ENCODE data around the gene SMIM29.
A peak's percentile ranks its signal among the peaks of the same experiment; 100 is the strongest.

SMIM29 gene

DNA sequence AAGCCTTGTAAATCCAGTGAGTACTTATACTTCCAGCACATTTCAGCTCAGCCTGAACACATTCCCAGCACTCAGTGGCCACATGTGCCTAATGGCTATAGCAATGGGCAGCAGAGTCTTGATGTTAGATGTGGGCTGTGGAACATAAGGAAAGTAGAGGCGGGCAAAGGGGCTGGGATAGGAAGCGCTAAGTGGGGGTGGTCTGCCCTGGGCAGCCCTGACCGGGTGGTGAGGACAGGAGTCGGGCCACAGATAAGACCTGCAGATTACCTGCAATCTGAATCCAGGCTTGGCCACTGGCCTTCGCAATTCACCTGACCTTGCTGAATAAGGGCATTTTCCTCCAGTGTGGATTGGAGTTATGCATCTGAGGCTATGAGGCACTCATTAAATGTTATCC is 23.3 kb downstream of the SMIM29 start:
- Histone ChIP-seq H3K4me1 (ENCODE audit: control insufficient read depth, insufficient read depth, low read length) (no peaks in the 10 kb centered on the region), H3K9ac (ENCODE audit: low read length) (no peak overlapping the region), H3K27me3 (ENCODE audit: control insufficient read depth, insufficient read depth, low read length) (no peaks in the 10 kb centered on the region), H3K27ac (ENCODE audit: low read depth, low read length) (no peak overlapping the region), H3K36me3 (ENCODE audit: control insufficient read depth, insufficient read depth, low read length) (no peaks in the 10 kb centered on the region), H3K4me3 (ENCODE audit: low read length) (no peak overlapping the region)

DNA sequence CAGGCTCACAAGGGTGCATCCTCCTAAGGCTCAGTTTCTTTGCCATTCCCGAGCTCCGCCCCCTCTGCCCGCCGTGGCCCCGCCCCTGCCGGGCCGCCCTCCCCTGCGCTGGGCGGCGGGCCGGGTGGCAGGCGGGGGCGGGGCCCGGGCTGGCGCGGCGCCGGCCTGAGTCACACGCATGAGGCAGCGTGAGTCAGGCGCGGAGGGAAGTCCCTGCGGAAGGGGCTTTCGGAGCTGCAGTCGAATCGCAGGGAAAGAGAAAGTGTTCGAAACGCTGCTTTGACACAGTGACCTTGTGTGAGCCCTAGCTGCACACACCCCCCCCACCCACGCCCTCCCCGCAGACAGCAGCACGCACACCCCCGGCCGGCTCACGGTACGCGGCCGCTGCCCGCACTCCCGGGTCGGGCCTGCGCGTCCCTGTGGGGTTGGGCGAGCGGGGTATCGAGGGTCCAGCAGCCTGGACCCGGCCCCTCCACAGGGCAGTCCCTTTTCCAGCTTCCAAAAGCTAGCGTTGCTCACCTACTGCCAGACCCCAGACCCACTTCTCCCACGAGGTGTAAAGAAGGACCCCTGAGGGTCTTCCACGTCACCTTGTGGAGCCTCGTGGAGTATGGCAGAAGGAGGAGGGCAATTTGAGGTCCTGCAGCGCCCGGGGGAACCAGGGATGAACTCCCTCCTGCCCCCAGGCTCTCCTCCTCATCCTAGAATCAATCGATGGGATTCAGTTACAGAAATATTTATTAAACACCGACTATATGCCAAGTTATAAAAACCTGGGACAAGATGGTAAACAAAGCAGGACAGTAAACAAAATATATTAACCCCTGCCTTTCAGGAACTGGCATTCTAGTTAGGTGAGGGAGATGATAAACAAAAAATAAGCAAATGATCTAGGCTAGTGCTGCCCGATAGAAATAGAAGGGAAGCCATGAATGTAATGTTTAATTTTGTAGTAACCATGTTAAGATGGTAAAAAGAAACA is 24.6 kb downstream of the SMIM29 start:
- Histone ChIP-seq H3K4me3 (ENCODE audit: low read length) (peak overlapping the region; percentile 56), H3K36me3 (ENCODE audit: control insufficient read depth, insufficient read depth, low read length) (no peaks in the 10 kb centered on the region), H3K27me3 (ENCODE audit: control insufficient read depth, insufficient read depth, low read length) (no peaks in the 10 kb centered on the region), H3K27ac (ENCODE audit: low read depth, low read length) (peak overlapping the region; percentile 86), H3K4me1 (ENCODE audit: control insufficient read depth, insufficient read depth, low read length) (no peaks in the 10 kb centered on the region), H3K9ac (ENCODE audit: low read length) (peak overlapping the region; percentile 60)

GRCh38 chr6:34223381-34223955 is 25.3 kb downstream of the SMIM29 start:
- Histone ChIP-seq H3K27me3 (ENCODE audit: control insufficient read depth, insufficient read depth, low read length) (no peaks in the 10 kb centered on the region), H3K27ac (ENCODE audit: low read depth, low read length) (peak overlapping the region; percentile 71), H3K36me3 (ENCODE audit: control insufficient read depth, insufficient read depth, low read length) (no peaks in the 10 kb centered on the region), H3K4me1 (ENCODE audit: control insufficient read depth, insufficient read depth, low read length) (no peaks in the 10 kb centered on the region), H3K4me3 (ENCODE audit: low read length) (peak overlapping the region; percentile 51), H3K9ac (ENCODE audit: low read length) (peak overlapping the region; percentile 60)

DNA sequence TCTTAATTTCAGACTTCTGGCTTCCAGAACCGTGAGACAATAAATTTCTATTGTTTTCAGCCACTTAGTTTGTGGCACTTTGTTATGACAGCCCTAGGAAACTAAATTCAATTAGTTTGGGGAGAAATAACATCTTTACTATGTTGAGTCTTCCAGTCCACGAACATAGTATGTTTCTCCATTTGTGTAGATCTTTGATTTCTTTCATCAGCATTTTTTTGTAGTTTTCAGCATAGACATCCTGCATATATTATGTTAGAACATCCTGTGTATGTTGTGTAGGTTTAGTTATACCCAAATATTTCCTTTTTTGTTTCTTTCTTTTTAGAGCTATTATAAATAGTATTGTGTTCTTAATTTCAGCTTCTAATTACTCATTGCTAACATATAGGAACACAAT is 30.1 kb downstream of the SMIM29 start:
- Histone ChIP-seq H3K27me3 (ENCODE audit: control insufficient read depth, insufficient read depth, low read length) (no peaks in the 10 kb centered on the region), H3K4me1 (ENCODE audit: control insufficient read depth, insufficient read depth, low read length) (no peaks in the 10 kb centered on the region), H3K9ac (ENCODE audit: low read length) (no peak overlapping the region), H3K27ac (ENCODE audit: low read depth, low read length) (no peak overlapping the region), H3K4me3 (ENCODE audit: low read length) (no peak overlapping the region), H3K36me3 (ENCODE audit: control insufficient read depth, insufficient read depth, low read length) (no peaks in the 10 kb centered on the region)

- H3K9ac ChIP-seq (ENCODE audit: low read length): no peak overlapping the region
- no peaks in the 10 kb centered on the region for H3K27me3 ChIP-seq (ENCODE audit: control insufficient read depth, insufficient read depth, low read length)
- no peak overlapping the region for H3K4me3 ChIP-seq (ENCODE audit: low read length)
These were observed 35.0 kb downstream of the SMIM29 start for GRCh38 chr6:34213772-34214171.

DNA sequence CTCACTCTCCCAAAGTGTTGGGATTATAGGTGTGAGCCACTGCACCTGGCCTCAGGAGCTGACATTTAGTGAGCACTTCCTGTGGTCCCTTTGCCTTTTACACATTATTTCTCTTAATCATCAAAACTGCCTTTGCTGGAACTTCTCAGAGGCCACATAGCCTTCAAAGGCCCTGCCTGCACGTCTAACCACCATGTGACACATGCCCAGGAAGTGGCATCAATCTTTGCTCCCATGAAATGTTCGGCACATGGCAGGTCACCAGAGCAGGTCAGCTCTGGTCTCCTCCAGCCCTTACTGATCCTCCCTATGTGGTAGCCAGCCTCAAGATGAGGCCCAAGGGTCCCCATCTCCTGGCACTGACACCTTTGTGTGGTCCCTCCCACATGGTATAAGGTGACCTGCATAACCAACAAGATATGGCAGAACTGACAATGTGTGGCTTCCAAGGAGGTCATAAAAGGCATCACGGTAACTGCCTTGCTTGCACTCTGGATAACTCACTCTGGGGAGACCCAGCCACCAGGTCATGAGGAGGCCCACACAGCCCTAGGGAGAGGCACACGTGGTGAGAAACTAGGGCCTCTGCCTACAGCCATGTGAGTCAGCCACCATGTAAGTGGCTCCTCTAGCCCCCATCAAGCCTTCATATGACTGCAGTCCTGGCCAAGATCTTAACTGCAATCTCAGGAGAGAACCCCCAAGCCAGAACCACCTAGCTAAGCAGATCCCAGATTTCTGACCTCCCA is 40.9 kb downstream of the SMIM29 start:
- H3K9ac ChIP-seq (ENCODE audit: low read length): no peak overlapping the region
- H3K36me3 ChIP-seq (ENCODE audit: control insufficient read depth, insufficient read depth, low read length): no peaks in the 10 kb centered on the region
- no peaks in the 10 kb centered on the region for H3K4me1 ChIP-seq (ENCODE audit: control insufficient read depth, insufficient read depth, low read length)
- no peak overlapping the region for H3K4me3 ChIP-seq (ENCODE audit: low read length)
- H3K27me3 ChIP-seq (ENCODE audit: control insufficient read depth, insufficient read depth, low read length): no peaks in the 10 kb centered on the region
- no peak overlapping the region for H3K27ac ChIP-seq (ENCODE audit: low read depth, low read length)

More at GRCh38 chr6:34213772-34214171, 35.0 kb downstream of the SMIM29 start:
- H3K27ac ChIP-seq (ENCODE audit: low read depth, low read length): no peak overlapping the region
- no peaks in the 10 kb centered on the region for H3K4me1 ChIP-seq (ENCODE audit: control insufficient read depth, insufficient read depth, low read length)
- H3K36me3 ChIP-seq (ENCODE audit: control insufficient read depth, insufficient read depth, low read length): no peaks in the 10 kb centered on the region

- Histone ChIP-seq H3K27me3 (ENCODE audit: control insufficient read depth, insufficient read depth, low read length) (no peaks in the 10 kb centered on the region), H3K27ac (ENCODE audit: low read depth, low read length) (no peak overlapping the region), H3K9ac (ENCODE audit: low read length) (no peak overlapping the region), H3K36me3 (ENCODE audit: control insufficient read depth, insufficient read depth, low read length) (no peaks in the 10 kb centered on the region), H3K4me1 (ENCODE audit: control insufficient read depth, insufficient read depth, low read length) (no peaks in the 10 kb centered on the region), H3K4me3 (ENCODE audit: low read length) (no peak overlapping the region)
These were observed 42.1 kb downstream of the SMIM29 start for GRCh38 chr6:34206726-34207125.

GRCh38 chr6:34205916-34206315 is 42.9 kb downstream of the SMIM29 start:
- Histone ChIP-seq H3K36me3 (ENCODE audit: control insufficient read depth, insufficient read depth, low read length) (no peaks in the 10 kb centered on the region), H3K9ac (ENCODE audit: low read length) (no peak overlapping the region), H3K4me1 (ENCODE audit: control insufficient read depth, insufficient read depth, low read length) (no peaks in the 10 kb centered on the region), H3K4me3 (ENCODE audit: low read length) (no peak overlapping the region), H3K27ac (ENCODE audit: low read depth, low read length) (no peak overlapping the region), H3K27me3 (ENCODE audit: control insufficient read depth, insufficient read depth, low read length) (no peaks in the 10 kb centered on the region)

- no peaks in the 10 kb centered on the region for H3K4me1 ChIP-seq (ENCODE audit: control insufficient read depth, insufficient read depth, low read length)
- H3K9ac ChIP-seq (ENCODE audit: low read length): no peak overlapping the region
- H3K36me3 ChIP-seq (ENCODE audit: control insufficient read depth, insufficient read depth, low read length): no peaks in the 10 kb centered on the region
- no peak overlapping the region for H3K27ac ChIP-seq (ENCODE audit: low read depth, low read length)
- no peaks in the 10 kb centered on the region for H3K27me3 ChIP-seq (ENCODE audit: control insufficient read depth, insufficient read depth, low read length)
- H3K4me3 ChIP-seq (ENCODE audit: low read length): no peak overlapping the region
These were observed 43.3 kb downstream of the SMIM29 start for GRCh38 chr6:34205466-34205865.

DNA sequence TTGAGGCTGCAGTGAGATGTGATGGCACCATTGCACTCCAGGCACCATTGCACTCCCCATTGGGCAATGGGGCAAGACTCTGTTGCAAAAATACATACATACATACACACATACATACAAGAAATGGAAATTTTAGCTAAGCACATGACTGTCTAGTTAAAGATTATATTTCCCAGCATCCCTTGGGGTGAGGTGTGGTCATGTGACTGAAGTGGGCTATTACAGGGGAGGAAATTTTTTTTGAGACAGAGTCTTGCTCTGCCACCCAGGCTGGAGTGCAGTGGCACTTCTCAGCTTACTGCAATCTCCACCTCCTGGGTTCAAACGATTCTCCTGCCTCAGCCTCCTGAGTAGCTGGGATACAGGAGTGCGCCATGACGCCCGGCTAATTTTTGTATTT is 44.1 kb downstream of the SMIM29 start:
- Histone ChIP-seq H3K36me3 (ENCODE audit: control insufficient read depth, insufficient read depth, low read length) (no peaks in the 10 kb centered on the region), H3K9ac (ENCODE audit: low read length) (no peak overlapping the region), H3K27me3 (ENCODE audit: control insufficient read depth, insufficient read depth, low read length) (no peaks in the 10 kb centered on the region), H3K4me3 (ENCODE audit: low read length) (no peak overlapping the region), H3K27ac (ENCODE audit: low read depth, low read length) (no peak overlapping the region), H3K4me1 (ENCODE audit: control insufficient read depth, insufficient read depth, low read length) (no peaks in the 10 kb centered on the region)

DNA sequence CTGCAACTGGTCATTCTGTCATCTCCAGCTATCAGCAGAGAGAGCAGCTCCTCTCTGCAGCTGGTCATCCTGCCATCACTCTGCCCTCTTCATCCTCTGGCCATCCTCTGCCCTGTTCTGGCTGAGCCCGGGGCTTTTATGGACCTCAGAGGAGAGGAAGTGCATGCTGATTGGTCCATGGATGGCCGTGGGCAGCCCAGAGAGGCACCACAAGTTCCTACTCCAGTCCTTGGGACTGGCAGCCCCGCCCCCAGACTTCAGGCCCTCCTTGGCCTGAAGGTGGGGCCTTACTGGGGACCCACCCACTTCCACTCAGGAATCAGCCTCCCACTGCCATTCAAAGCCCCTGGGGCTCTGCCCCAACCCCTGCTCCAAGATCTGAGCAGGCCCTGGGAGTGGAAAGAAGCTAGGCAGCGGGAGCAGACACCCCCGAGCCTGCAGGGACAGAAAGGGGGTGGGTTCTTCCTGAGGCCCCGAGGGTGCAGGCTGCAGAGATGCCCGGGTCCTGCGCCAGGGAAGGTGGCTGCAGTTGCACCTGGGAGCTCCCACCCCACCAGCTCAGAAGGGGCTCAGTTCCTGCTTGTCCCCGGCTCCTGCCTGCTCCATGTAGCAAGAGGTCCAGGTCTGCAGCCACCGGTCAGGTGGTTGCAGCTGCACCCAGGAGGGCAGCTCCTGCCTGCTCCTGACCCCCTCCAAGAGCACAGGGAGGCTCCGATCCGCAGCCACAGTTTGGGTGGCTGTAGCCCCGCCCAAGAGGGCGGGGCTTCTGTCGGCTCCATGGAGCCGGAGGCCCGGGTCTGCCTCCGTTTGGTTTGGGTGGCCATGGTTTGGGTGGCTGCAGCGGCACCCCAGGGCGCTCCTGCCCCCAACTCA is 46.2 kb downstream of the SMIM29 start:
- Histone ChIP-seq H3K36me3 (ENCODE audit: control insufficient read depth, insufficient read depth, low read length) (no peaks in the 10 kb centered on the region), H3K27me3 (ENCODE audit: control insufficient read depth, insufficient read depth, low read length) (no peaks in the 10 kb centered on the region), H3K27ac (ENCODE audit: low read depth, low read length) (no peak overlapping the region), H3K9ac (ENCODE audit: low read length) (no peak overlapping the region), H3K4me3 (ENCODE audit: low read length) (no peak overlapping the region), H3K4me1 (ENCODE audit: control insufficient read depth, insufficient read depth, low read length) (no peaks in the 10 kb centered on the region)

Data from rectal smooth muscle tissue (tissue), 1 donor.